ENCODE data around the gene HSPB7.

HSPB7 gene

DNA sequence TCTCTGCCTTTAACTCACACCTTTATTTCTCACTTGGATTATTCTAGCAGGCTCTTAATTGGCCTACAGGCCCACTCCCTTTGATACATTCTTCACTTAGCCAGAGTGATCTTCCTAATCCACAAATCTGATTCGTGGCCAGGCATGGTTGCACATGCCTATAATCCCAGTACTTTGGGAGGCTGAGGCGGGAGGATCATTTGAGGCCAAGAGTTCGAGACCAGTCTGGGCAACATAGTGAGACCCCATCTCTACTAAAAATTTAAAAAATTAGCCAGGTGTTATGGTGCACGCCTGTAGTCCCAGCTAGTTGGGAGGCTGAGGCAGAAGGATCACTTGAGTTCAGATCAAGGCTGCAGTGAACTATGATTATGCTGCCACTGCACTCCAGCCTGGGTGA lies 44.1 kb downstream of the HSPB7 start:
- DNase-seq: no peak

DNA sequence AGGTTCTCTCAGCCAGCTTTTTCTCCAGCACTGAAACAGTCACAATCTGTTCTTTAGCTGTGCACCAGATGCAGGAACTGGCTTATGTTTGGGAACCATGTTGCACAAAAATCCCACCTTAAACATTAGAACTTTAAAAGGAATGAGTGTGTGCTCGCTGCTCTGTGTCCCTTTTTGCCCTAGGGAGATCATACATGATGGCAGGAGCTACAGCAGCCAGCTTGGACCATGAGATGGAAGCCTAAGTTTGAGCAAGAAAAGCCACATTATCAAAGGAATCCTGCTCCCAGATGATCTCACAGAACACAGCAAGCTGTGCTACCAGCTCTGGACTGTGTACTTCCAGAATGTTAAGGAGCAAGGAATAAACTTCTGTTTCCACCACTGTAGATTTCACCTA lies 45.4 kb downstream of the HSPB7 start:
- DNase-seq: no peak

DNA sequence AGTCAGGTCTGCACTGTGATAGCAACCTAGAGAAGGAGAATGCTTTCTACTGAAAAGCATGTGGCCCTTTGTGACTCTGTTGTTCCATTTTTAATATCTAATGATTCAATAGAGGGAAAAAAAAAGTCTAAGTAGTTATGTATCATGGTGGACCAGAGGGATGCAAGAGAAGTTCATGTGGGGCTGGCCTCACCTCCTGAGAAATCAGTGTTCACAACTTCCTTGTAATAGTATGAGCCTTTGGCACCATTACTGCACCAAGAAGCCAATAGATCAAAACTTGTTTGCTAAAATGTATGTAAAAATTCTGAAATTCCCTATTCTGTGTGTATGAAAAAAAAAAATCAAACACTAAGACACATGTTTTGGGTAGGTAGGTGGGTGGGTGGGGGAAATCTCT lies 46.9 kb downstream of the HSPB7 start:
- DNase-seq: no peak

DNA sequence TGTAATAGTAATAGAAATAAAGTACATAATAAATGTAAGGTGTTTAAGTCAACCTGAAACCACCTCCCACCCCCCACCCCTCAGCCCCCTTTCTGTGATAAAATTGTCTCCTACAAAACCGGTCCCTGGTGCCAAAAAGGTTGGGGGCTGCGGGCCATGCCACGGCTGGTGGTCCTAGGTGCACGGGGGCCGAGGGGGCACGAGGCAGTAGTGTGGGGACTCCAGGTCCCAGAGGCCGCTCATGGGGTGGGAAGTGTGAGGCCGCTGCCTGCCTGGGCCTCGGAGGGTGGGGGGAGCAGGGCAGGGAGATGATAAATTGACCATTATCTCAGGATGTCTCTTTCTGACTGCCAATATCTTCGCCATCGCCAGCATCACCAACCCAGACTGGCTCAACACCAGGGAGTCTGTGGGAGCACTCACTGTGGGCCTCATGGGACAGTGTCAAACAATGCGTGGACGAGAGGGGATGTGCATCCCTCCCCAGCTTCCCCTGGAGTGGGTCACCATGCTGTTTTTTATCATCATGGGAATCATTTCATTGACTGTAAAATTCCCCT lies 48.4 kb downstream of the HSPB7 start:
- DNase-seq: no peak

DNA sequence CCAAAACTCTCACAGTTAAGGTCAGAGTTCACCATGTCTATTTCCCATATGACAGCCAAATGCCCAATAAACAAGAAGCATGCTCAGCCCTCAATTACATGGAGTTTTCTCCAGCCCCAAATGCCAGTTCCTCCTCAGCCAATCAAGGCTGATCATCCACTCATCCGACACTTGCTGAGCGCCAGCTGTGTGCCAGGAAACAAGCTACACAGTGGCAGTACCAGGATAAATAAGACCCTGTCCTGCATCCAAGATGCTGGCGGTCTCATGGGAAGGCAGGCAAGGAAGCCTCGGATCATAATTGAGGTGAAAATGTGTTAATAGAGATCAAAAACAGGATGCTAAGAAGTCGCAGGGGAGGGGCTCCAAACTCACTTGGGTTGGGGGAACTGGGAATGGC lies 49.7 kb downstream of the HSPB7 start:
- DNase-seq: no peak

DNA sequence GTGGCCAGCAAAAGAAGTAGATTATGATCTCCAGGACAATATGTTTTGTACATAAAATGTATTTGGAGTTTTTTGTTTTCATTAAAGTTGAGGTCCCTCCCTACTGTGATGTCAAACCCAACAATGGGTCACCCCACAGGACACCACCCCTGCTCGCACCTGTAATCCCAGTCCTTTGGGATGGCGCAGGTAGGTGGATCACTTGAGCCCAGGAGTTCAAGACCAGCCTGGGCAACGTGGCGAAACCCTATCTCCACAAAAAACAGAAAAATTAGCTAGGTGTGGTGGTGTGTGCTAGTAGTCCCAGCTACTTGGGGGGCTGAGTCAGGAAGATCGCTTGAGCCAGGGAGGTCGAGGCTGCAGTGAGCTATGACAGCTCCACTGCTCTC lies 50.9 kb downstream of the HSPB7 start:
- DNase-seq: no peak

DNA sequence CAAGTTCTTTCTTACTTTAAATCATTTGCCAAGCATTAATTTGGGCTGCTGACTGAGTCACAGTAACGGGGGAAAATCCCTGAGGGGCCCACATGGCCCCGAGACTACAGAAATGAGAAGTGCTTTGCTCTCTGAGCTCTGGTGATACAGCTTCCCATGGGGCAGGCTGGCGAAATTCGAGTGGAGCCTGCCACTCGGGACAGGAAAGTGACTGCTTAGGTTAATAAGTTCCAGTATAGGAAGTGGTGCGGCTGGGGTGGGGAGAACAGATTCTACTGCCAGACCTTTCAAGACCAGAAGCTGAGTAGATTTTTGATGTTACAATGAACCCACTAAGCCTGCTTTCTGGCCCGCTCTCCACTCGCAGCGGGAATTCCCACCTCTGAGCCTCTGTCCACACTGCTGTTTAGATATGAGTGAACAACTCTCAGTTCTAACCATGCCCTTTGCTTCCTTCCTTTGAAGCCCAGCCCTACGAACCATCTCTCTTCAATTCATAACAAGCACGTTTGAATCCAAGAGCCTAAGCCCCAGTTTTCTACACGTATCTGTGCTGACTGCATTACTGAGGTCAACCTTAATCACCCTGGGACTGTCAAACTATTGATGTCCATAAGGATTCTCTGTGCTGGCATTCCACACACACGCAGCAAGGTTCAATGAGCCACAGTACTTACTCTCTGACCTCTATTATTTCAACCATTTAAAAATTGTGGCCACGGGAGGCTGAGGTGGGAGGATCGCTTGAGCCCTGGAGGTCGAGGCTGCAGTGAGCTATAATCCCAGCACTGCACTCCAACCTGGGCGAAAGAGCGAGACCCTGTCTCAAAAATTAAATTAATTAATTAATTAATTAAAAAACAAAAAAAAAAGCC lies 51.5 kb downstream of the HSPB7 start:
- DNase-seq: no peak

DNA sequence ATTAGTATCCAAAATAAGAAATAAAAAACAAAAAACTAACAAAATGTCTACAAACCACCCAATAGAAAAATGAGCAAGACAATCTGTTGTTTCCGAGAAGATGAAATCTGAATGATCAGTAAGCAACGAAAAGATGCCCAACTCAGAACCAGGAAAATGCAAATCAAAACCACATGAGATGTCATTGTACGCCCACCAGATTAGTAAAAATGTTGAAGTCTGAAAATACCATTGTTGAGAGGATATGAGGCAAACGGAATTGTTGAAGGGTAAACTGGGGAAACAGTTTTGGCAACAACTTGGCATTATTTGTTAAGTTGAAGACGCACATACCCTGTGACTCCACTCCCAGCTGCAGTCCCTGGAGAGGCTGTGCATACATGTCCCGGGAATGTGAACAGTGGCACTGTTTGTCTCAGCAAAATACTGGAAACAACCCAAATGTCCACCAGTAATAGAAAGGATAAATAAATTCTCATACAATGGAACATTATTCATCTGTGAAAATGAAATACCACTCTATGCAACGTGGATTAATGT lies 52.5 kb downstream of the HSPB7 start:
- no peak for DNase-seq
